ENCODE data around the gene PRTN3.
"Not testable (repeated sequence)": the region's sequence is repeated elsewhere in the genome, so short reads cannot be mapped to it uniquely, and the experiment has no call there.

Gene PRTN3

DNA sequence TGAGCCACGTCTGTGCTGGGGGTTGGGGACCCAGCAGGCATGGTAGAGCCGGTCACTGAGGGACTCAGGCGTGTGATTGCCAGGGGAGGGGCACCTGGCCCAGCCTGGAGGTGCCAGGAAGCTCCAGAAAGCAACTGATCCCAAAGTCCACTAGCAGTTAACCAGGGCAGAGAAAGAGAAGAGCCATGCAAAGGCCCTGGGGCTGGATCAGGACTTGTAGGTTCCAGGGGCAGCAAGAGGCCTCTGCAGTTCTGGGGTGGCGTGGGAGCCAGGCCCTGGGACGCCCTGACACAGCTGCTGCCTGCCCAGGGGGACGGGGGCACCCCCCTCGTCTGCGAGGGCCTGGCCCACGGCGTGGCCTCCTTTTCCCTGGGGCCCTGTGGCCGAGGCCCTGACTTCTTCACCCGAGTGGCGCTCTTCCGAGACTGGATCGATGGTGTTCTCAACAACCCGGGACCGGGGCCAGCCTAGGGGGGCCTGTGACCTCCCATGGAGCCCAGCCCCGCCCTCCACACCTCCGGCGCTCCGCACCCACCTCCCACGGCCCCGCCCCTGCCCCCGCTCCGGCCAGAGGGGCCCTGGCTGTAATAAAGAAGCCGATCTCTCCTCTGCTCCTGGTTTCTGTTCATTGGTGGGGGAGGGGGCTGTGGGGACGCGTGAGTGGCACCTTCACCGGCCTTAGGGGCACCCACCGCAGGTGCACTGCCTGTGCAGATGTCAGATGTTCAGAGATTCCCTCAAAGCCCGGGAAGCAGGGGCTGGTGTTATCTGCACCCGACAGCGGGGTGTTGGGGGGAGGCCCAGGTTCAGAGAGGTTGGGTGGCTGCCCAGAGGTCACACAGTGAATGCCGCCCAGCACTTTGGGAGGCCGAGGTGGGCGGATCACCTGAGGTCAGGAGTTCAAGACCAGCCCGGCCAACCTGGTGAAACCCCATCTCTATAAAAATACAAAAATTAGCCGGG is 9.1 kb upstream of the PRTN3 start:
- no peak for DNase-seq
- in situ Hi-C loops (cut with HindIII; ENCODE audit: low pct_ligation_motif_present, low pct_unique_long_range_greater_than_20kb, low sequenced_read_pairs): no loop called here

DNA sequence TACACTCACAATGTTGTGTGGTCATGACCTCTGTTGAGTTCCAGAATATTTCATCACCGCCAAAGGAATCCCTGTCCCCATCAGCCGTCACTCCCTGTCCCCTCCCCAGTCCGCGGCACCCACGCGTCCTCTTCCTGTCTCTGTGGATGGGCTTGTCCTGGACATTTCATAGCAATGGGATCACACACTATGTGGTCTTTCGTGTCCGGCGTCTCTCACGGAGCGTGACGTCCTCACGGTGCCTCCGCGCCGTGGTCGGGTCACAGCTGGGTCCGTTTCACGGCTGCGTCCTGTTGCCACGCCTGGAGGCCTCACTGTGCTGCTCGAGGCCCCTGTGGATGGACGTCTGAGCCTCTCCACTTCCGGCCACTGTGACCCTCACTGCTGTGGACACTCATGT is 6.6 kb upstream of the PRTN3 start:
- DNase-seq: no peak
- in situ Hi-C loops (cut with HindIII; ENCODE audit: low pct_ligation_motif_present, low pct_unique_long_range_greater_than_20kb, low sequenced_read_pairs): no loop called here

DNA sequence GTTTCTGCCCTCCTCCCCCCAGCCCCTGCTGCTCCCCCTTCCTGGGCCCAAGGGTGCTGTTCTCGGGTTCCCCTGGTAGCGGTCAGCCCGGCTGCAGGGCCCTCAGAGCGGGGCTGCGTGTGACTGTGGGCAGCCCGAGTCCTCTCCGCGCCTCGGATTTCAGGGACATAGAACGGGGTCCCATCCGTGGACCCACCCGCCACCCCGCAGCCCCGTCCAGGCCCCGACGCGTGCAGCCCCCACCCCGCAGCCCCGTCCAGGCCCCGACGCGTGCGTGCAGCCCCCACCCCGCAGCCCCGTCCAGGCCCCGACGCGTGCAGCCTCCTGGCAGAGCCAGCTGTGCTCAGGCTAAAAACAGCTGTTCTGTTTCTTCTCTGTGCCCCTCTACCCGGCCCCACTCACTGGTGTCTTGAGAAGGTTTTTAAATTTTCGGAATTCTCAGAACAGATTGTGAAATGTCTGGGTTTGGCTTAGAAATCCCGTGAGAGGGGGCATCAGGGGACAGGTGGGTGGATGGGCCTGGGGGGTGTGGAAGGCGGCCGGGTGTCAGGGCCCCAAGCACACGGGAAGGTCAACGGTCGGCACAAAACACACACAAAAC is 5.5 kb upstream of the PRTN3 start:
- in situ Hi-C loops (cut with HindIII; ENCODE audit: low pct_ligation_motif_present, low pct_unique_long_range_greater_than_20kb, low sequenced_read_pairs): no loop called here
- DNase-seq: no peak

DNA sequence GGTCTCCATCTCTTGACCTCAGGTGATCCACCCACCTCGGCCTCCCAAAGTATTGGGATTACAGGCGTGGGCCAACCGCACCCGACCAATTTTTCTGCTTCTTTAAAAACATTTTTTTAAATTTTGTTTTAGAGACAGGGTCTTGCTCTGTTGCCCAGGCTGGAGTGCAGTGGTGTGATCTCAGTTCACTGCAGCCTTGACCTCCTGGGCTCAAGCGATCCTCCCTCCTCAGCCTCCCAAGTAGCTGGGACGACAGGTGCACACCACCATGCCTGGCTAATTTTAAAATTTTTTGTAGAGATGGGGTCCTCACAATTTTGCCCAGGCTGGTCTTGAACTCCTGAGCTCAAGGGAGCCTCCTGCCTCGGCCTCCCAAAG is 2.0 kb downstream of the PRTN3 start:
- DNase-seq; in situ Hi-C loops (cut with HindIII; ENCODE audit: low pct_ligation_motif_present, low pct_unique_long_range_greater_than_20kb, low sequenced_read_pairs): not testable (repeated sequence)

DNA sequence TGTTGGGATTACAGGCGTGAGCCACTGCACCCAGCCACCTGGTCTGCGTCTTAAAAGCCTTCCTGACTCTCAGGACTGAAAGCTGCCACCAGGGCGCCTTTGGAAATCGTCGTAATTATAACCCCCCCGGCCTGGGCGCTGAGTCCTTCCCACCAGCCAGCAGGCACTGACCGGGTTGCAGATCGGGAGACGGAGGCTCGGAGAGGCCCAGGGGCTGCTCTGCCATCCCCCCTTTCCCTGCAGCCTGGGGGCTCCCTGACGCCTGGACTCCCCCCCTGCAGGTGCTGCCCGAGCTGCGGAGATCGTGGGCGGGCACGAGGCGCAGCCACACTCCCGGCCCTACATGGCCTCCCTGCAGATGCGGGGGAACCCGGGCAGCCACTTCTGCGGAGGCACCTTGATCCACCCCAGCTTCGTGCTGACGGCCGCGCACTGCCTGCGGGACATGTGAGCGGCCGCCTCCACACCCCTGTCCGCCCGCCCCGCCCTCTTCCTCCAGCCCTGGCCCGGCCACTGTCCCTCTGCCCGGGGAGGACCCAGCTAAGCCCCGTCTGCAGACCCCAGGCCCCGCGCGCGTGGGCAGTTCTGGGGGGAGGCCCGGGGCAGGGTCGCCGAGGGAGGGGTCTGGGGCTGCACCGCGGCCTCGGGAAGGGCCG is 2.5 kb downstream of the PRTN3 start:
- DNase-seq: peak; percentile 22
- in situ Hi-C loops (cut with HindIII; ENCODE audit: low pct_ligation_motif_present, low pct_unique_long_range_greater_than_20kb, low sequenced_read_pairs): no loop called here

DNA sequence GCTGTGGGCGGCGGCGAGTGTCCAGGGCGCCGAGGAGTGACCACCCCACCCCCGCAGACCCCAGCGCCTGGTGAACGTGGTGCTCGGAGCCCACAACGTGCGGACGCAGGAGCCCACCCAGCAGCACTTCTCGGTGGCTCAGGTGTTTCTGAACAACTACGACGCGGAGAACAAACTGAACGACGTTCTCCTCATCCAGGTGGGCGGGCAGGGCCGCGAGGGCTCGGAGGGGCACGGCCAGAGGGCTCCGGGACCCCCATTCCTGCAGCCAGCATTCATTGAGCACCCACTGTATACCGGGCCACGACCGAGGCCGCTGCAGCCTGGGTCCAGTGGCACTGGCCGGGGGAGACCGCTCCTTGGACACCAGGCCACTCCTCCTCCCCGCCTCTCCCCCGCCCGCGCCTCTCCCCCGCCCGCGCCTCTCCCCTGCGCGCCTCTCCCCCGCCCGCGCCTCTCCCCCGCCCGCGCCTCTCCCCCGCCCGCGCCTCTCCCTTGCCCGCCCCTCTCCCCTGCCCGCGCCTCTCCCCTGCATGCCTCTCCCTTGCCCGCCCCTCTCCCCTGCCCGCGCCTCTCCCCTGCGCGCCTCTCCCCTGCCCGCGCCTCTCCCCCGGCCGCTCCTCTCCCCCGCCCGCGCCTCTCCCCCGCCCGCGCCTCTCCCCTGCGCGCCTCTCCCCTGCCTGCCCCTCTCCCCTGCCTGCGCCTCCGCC is 3.2 kb downstream of the PRTN3 start:
- in situ Hi-C loops (cut with HindIII; ENCODE audit: low pct_ligation_motif_present, low pct_unique_long_range_greater_than_20kb, low sequenced_read_pairs): no loop called here

DNA sequence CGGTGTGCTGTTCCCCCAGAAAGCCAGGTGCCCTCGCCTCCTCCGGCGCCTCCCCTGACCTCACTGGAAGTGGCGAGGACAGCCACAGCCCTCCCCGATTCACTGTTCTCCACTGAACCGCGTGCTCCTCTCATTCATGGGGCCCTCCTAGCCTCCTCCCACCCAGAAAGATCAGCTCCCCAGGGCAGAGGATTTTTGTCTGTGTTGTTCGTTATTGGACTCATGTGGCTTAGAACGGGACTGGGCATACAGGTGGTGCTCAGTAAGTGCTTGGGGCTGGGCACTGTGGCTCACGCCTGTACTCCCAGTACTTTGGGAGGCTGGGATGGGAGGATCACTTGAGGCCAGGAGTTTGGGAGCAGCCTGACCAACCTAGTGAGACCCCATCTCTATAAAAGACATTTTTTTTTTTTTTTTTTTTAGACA is 3.8 kb downstream of the PRTN3 start:
- in situ Hi-C loops (cut with HindIII; ENCODE audit: low pct_ligation_motif_present, low pct_unique_long_range_greater_than_20kb, low sequenced_read_pairs): no loop called here
- DNase-seq: no peak

More for the DNA sequence above, 3.2 kb downstream of the PRTN3 start:
- no peak for DNase-seq

DNA sequence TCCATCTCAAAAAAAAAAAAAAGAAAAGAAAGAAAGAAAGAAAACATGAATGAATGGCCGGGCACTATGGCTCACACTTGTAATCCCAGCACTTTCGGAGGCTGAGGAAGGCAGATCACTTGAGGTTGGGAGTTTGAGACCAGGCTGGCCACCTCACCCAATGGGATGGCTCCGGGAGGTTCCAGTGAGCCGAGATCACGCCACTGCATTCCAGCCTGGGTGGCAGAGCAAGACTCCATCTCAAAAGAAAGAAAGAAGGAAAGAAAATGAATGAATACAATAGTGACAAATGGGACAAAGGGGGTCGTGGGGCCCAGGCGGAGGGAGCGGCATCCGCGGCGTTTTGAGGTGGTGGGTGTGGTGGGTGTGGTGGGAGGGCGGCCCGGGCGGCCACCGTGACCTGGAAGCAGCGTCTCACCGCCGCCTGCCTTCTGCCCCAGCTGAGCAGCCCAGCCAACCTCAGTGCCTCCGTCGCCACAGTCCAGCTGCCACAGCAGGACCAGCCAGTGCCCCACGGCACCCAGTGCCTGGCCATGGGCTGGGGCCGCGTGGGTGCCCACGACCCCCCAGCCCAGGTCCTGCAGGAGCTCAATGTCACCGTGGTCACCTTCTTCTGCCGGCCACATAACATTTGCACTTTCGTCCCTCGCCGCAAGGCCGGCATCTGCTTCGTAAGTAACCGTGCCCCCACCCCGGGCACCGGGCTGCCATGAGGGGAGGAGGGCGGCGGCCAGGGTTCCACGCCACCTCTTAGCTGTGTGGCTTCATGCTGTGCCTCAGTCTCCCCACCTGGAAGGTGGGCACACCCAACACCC is 5.1 kb downstream of the PRTN3 start:
- no peak for DNase-seq
- in situ Hi-C loops (cut with HindIII; ENCODE audit: low pct_ligation_motif_present, low pct_unique_long_range_greater_than_20kb, low sequenced_read_pairs): no loop called here

DNA sequence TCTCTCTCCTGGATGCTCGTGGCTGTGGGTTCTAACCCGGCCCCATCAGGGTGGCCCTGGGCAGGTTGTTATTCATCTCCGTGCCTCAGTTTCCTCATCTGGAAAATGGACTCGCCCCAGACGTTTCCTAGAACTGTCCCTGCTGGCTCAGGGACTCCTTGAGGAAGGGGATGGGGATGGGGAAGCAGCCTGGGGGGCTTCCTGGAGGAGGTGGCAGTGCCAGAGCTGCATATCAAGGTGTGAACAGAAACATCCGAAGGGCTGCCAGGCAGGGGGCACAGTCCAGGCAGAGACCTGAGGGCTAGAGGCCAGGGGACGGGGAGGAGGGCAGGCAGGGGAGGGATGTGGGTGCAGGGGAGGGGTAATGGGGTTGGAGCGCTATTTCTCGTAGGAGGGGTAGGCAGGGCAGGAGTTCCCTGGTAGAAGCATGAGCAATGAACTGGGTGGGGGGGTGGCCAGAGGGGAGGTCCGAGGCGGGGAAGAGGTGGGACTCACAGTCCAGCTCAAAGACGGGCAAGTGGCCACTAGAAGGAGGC is 7.7 kb downstream of the PRTN3 start:
- in situ Hi-C loops (cut with HindIII; ENCODE audit: low pct_ligation_motif_present, low pct_unique_long_range_greater_than_20kb, low sequenced_read_pairs): no loop called here

DNA sequence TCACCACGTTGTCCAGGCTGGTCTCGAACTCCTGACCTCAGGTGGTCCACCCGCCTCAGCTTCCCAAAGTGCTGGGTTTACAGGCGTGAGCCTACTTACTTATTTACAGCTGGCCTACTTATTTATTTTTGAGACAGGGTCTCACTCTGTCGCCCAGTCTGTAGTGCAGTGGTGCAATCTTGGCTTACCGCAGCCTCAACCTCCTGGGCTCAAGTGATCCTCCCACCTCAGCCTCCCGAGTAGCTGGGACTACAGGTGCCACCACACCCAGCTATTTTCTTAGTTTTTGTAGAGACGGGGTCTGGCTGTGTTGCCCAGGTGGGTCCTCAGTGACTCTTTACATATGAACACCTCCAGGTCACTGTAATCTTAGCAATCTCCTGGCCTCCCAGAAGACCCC is 8.4 kb downstream of the PRTN3 start:
- in situ Hi-C loops (cut with HindIII; ENCODE audit: low pct_ligation_motif_present, low pct_unique_long_range_greater_than_20kb, low sequenced_read_pairs); DNase-seq: not testable (repeated sequence)

More for the DNA sequence above, 7.7 kb downstream of the PRTN3 start:
- DNase-seq: no peak

DNA sequence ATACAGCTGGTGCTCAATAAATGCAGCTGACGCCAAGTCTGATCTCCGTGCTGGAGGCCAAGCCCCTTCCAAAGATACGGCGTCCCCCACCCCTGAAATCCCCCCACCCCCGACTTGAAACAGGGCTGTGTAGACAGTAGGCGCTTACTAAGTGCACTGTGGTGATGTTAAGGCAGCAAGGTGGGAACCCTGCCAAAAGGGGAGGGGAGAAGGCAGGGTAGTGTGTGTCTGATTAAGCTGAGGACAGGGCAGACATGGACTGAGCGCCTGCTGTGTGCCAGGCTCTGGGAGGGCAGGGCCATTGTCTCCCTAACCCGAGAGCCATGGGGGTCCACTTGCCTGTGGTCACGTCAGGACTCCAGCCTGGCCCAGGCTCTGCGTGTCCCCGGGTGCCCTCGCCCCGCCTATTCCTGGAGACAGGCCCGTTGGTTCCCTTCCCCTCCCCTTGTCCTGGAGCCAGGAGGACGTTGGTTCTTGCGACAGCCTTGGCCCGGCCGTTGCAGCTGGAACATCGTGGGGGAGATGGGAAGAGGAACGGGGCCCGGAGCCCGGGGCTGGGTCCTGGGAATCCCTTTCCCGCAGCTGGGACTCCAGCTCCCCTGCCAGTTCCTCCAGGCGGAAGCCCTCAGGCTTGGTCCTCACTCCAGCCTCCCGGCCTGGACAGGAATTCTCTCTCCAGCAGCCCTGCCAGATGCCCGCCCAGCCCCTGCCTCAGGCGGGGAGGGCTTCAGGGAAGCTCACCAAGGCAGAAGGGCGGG is 9.6 kb downstream of the PRTN3 start:
- in situ Hi-C loops (cut with HindIII; ENCODE audit: low pct_ligation_motif_present, low pct_unique_long_range_greater_than_20kb, low sequenced_read_pairs): no loop called here
- peak; percentile 31 for DNase-seq

DNA sequence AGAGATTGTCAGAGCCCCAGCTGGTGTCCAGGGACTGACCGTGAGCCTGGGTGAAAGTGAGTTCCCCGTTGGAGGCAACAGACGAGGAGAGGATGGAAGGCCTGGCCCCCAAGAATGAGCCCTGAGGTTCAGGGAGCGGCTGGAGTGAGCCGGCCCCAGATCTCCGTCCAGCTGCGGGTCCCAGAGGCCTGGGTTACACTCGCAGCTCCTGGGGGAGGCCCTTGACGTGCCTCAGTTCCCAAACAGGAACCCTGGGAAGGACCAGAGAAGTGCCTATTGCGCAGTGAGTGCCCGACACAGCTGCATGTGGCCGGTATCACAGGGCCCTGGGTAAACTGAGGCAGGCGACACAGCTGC is 10.2 kb downstream of the PRTN3 start:
- DNase-seq: no peak
- in situ Hi-C loops (cut with HindIII; ENCODE audit: low pct_ligation_motif_present, low pct_unique_long_range_greater_than_20kb, low sequenced_read_pairs): no loop called here

DNA sequence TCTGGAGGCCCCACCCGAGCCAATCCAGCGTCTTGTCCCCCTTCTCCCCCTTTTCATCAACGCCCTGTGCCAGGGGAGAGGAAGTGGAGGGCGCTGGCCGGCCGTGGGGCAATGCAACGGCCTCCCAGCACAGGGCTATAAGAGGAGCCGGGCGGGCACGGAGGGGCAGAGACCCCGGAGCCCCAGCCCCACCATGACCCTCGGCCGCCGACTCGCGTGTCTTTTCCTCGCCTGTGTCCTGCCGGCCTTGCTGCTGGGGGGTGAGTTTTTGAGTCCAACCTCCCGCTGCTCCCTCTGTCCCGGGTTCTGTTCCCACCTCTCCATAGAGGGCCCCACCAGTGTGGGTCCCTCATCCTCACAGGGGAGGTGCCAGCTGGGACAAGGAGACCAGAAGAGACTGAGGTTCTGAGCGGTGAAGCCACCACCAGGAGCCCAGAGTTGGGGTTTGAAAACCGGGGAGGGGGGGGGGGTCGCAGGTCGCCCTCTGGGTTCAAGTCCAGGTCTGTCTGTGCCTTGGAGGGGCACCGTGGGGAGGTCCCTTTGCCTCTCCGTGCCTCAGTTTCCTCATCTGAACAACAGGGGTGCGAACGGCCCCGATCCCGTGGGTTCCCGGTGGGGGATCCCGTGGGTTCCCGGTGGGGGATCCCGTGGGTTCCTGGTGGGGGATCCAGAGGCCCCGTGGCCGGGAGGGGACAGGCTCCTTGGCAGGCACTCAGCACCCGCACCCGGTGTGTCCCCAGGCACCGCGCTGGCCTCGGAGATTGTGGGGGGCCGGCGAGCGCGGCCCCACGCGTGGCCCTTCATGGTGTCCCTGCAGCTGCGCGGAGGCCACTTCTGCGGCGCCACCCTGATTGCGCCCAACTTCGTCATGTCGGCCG is 11.6 kb downstream of the PRTN3 start, which contains the start of gene ELANE:
Gene ELANE (plus strand): TSS at position 168 of the 878 bp plus-strand sequence. CDS start 26 bp downstream, at position 194.
- in situ Hi-C loops (cut with HindIII; ENCODE audit: low pct_ligation_motif_present, low pct_unique_long_range_greater_than_20kb, low sequenced_read_pairs): no loop called here
- DNase-seq: no peak

DNA sequence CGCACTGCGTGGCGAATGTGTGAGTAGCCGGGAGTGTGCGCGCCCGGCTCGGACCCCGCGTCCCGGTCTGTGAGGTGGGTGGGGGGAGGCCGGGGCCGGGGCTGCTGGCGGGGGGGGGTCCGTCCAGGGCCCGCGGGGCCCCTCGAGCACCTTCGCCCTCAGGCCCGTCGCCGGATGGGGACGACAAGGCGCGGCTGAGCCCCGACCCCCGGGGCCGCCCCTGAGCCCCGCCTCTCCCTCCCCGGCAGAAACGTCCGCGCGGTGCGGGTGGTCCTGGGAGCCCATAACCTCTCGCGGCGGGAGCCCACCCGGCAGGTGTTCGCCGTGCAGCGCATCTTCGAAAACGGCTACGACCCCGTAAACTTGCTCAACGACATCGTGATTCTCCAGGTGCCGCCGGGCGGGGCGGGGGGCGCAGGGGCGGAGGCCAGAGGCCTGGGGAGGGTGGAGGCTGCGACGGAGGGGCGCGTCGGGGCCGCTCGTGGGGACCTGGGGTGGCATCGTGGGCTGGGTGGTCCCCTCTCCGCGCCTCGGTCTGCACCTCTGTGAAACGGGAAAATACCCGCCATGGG is 12.3 kb downstream of the PRTN3 start:
- in situ Hi-C loops (cut with HindIII; ENCODE audit: low pct_ligation_motif_present, low pct_unique_long_range_greater_than_20kb, low sequenced_read_pairs): no loop called here
- no peak for DNase-seq

DNA sequence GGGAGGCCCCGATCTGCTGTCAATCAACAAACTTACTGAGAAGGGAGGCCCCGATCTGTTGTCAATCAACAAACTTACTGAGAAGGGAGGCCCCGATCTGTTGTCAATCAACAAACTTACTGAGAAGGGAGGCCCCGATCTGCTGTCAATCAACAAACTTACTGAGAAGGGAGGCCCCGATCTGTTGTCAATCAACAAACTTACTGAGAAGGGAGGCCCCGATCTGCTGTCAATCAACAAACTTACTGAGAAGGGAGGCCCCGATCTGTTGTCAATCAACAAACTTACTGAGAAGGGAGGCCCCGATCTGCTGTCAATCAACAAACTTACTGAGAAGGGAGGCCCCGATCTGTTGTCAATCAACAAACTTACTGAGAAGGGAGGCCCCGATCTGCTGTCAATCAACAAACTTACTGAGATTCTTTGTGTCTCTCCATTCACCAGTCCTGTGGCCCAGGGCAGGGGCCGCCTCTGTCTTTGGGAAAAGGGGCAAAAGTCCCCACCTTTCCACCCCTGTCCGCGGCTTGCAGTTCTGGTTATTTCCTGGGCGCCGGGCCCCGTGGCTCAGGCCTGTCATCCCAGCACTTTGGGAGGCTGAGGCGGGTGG is 12.9 kb downstream of the PRTN3 start:
- in situ Hi-C loops (cut with HindIII; ENCODE audit: low pct_ligation_motif_present, low pct_unique_long_range_greater_than_20kb, low sequenced_read_pairs); DNase-seq: not testable (repeated sequence)

DNA sequence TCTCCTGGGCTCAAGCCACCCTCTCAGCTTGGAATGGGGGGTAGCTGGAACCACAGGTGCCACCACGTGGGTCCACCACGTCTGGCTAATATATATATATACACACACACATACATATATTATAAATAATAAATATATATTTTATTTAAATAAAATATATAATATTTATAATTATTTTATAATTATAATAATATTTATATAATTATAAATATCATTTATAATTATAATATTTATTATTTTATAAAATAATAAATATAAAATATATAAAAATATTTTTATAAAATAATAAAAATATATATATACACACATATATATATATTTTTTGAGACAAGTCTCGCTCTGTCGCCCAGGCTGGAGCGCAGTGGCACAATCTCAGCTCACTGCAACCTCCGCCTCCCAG is 13.8 kb downstream of the PRTN3 start:
- in situ Hi-C loops (cut with HindIII; ENCODE audit: low pct_ligation_motif_present, low pct_unique_long_range_greater_than_20kb, low sequenced_read_pairs): no loop called here

More for the DNA sequence above, 13.8 kb downstream of the PRTN3 start:
- no peak for DNase-seq

All from ACHN (cell line).